Vagina (tissue), 2 donors: ENCODE data around the gene GRK1. TPM values are rescaled to one million over a fixed set of nuclear protein-coding genes. Genes with fewer than 3 reads are reported as not detected.

Experiments used
- DNase-seq, 2 donors: peaks; one replicate each; pipeline ENCODE4 v3.0.0-alpha.2; 2017; ENCODE audit errors: extremely low spot score in 2 of 2
- H3K27ac ChIP-seq: fragments of 200-600 bp; sonication (generic); one replicate; pipeline ENCODE4 v1.5.1; 2019
- H3K27me3 ChIP-seq: fragments of 200-600 bp; sonication (generic); one replicate; pipeline ENCODE4 v1.5.1; 2019
- H3K36me3 ChIP-seq, 2 donors: fragments of 200-600 bp; sonication (generic); one replicate each; pipeline ENCODE4 v1.5.1; 2017 to 2019
- H3K4me1 ChIP-seq: fragments of 200-600 bp; sonication (generic); one replicate; pipeline ENCODE4 v1.5.1; 2019
- H3K4me3 ChIP-seq, 2 donors: fragments of 200-600 bp; sonication (generic); 1 replicate in 1 of 2; 2 replicates in 1 of 2; pipeline ENCODE4 v1.5.1; 2016 to 2019
- H3K9me3 ChIP-seq: fragments of 200-600 bp; sonication (generic); one replicate; pipeline ENCODE4 v1.5.1; 2019
- POLR2A ChIP-seq, 2 donors: fragments of 450-650 bp; IDR thresholded peaks; one replicate each; pipeline ENCODE4 v1.6.1; 2017; ENCODE audit warnings: antibody characterized with exemption in 2 of 2, mild to moderate bottlenecking in 2 of 2, moderate library complexity in 2 of 2
- POLR2AphosphoS5 ChIP-seq, 2 donors: sonication (generic); formaldehyde crosslinking; IDR thresholded peaks; one replicate each; pipeline ENCODE4 v1.9.0; 2017; ENCODE audit warnings: antibody characterized with exemption in 2 of 2, mild to moderate bottlenecking in 2 of 2, low read depth in 1 of 2; ENCODE audit not compliant: insufficient read depth in 1 of 2
- intact Hi-C: fragments of 100-400 bp; cut with DNase I; formaldehyde crosslinking; loops from one replicate; pipeline ENCODE4 v1.15.1; 2023
- total RNA-seq: library from RNA; depleted of rRNA; stranded (reverse); fragments of >200 nt; gene quantifications from one replicate; pipeline ENCODE4 v1.2.3, GENCODE V29; 2016
- TF ChIP-seq, protein P1 (sequence below), 3 experiments: fragments of 450-650 bp in 2 of 3; fragments of 200-600 bp in 1 of 3; sonication (generic) in 1 of 3; IDR thresholded peaks; one replicate each; pipeline ENCODE4 v1.5.1; 2017 to 2019; ENCODE audit warnings: antibody characterized with exemption in 3 of 3, mild to moderate bottlenecking in 2 of 3, moderate library complexity in 2 of 3

The GRK1 gene
- total RNA-seq, 1 donor from 2014 or later, result not detected

- no peak overlapping the region for H3K27ac ChIP-seq
- H3K9me3 ChIP-seq, result no peaks in the 10 kb centered on the region
- intact Hi-C loops, result no loop called here
- H3K4me3 ChIP-seq, result no peak overlapping the region
- DNase-seq, result no peak
- H3K27me3 ChIP-seq, result no peaks in the 10 kb centered on the region
- peaks cover 16% of the 10 kb centered on the region for H3K4me1 ChIP-seq
- no peak for TF ChIP-seq POLR2A (IDR thresholded peaks at IDR 0.05)
- TF ChIP-seq, protein P1, sequence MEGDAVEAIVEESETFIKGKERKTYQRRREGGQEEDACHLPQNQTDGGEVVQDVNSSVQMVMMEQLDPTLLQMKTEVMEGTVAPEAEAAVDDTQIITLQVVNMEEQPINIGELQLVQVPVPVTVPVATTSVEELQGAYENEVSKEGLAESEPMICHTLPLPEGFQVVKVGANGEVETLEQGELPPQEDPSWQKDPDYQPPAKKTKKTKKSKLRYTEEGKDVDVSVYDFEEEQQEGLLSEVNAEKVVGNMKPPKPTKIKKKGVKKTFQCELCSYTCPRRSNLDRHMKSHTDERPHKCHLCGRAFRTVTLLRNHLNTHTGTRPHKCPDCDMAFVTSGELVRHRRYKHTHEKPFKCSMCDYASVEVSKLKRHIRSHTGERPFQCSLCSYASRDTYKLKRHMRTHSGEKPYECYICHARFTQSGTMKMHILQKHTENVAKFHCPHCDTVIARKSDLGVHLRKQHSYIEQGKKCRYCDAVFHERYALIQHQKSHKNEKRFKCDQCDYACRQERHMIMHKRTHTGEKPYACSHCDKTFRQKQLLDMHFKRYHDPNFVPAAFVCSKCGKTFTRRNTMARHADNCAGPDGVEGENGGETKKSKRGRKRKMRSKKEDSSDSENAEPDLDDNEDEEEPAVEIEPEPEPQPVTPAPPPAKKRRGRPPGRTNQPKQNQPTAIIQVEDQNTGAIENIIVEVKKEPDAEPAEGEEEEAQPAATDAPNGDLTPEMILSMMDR (IDR thresholded peaks at IDR 0.05), result no peak
- H3K36me3 ChIP-seq, result no peaks in the 10 kb centered on the region
Observed at GRCh38 chr13:113761136-113761535, 94.1 kb downstream of the GRK1 start.

GRCh38 chr13:113762075-113762474 is 95.1 kb downstream of the GRK1 start:
- peaks cover 16% of the 10 kb centered on the region for H3K4me1 ChIP-seq
- TF ChIP-seq POLR2AphosphoS5 (IDR thresholded peaks at IDR 0.05; ENCODE audit: insufficient read depth in 1 of 2, low read depth in 1 of 2) (no peak), POLR2A (IDR thresholded peaks at IDR 0.05) (no peak)
- TF ChIP-seq, protein P1 (IDR thresholded peaks at IDR 0.05), result no peak
- no peaks in the 10 kb centered on the region for H3K27me3 ChIP-seq
- intact Hi-C loops, result no loop called here
- no peaks in the 10 kb centered on the region for H3K9me3 ChIP-seq
- H3K4me3 ChIP-seq, result no peak overlapping the region
- no peak overlapping the region for H3K27ac ChIP-seq
- no peaks in the 10 kb centered on the region for H3K36me3 ChIP-seq
- no peak for DNase-seq

GRCh38 chr13:113762538-113762937 is 95.5 kb downstream of the GRK1 start:
- TF ChIP-seq, protein P1 (IDR thresholded peaks at IDR 0.05), result no peak
- TF ChIP-seq POLR2AphosphoS5 (IDR thresholded peaks at IDR 0.05; ENCODE audit: insufficient read depth in 1 of 2, low read depth in 1 of 2) (no peak), POLR2A (IDR thresholded peaks at IDR 0.05) (no peak)
- H3K4me3 ChIP-seq, result no peak overlapping the region
- no peaks in the 10 kb centered on the region for H3K9me3 ChIP-seq
- intact Hi-C loops, result no loop called here
- no peak overlapping the region for H3K27ac ChIP-seq
- peaks cover 16% of the 10 kb centered on the region for H3K4me1 ChIP-seq
- H3K36me3 ChIP-seq, result no peaks in the 10 kb centered on the region
- H3K27me3 ChIP-seq, result no peaks in the 10 kb centered on the region
- DNase-seq, result no peak

- H3K4me1 ChIP-seq, result peaks cover 13% of the 10 kb centered on the region
- intact Hi-C loops, result no loop called here
- no peaks in the 10 kb centered on the region for H3K9me3 ChIP-seq
- H3K36me3 ChIP-seq, result no peaks in the 10 kb centered on the region
- no peak for TF ChIP-seq POLR2A (IDR thresholded peaks at IDR 0.05)
- TF ChIP-seq POLR2AphosphoS5 (IDR thresholded peaks at IDR 0.05; ENCODE audit: insufficient read depth in 1 of 2, low read depth in 1 of 2), result no peak
- TF ChIP-seq, protein P1 (IDR thresholded peaks at IDR 0.05), result no peak
- H3K4me3 ChIP-seq, result no peak overlapping the region
- no peak for DNase-seq
- H3K27me3 ChIP-seq, result no peaks in the 10 kb centered on the region
- H3K27ac ChIP-seq, result no peak overlapping the region
Observed at GRCh38 chr13:113763254-113763653, 96.2 kb downstream of the GRK1 start.

DNA sequence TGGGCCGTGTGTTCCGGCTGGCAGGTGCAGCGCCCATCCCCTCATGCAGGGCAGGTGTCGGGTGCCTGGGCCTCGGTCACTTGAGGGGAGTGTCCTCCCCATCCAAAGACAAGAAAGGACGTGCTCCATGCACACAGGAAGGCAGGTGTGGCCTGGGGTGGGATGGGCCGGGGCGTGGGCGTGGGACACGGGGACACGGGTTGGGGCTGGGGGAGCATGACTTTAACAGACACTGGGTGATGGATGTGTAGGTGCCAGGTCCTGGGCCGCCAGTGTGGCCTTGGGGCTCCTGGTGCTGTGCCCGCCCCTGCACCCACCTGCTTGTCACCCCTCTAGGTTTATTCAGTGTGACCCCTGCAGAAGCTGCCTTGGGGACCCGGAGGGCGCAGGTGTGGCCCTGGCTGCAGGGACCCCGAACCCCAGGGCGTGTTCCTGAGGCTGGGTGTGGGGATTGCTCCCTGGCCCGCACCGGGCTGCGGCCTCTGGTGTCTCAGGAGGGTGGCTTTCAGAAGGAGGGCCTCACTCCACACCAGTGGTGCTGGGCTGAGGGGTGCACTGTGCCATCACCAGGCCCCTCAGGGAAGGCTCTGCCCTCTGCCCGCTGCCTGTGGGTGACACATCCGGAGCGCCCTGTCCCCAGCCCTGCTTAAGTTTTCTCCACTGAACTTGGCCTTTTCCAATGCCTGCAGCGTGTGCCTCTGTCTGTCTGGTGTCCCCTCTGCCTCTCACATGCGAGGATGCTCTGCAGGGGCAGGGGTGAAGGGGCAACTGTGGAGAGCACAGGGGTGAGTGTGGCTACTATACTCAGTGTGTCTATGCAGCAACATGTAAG is 97.2 kb downstream of the GRK1 start:
- Histone ChIP-seq H3K27me3 (no peaks in the 10 kb centered on the region), H3K27ac (no peak overlapping the region), H3K36me3 (peaks cover 0 to 5% of the 10 kb centered on the region in 2 donors), H3K9me3 (no peaks in the 10 kb centered on the region), H3K4me1 (peaks cover 8% of the 10 kb centered on the region), H3K4me3 (no peak overlapping the region)
- no peak for DNase-seq
- intact Hi-C loops, result no loop called here
- no peak for TF ChIP-seq POLR2AphosphoS5 (IDR thresholded peaks at IDR 0.05; ENCODE audit: insufficient read depth in 1 of 2, low read depth in 1 of 2)
- TF ChIP-seq, protein P1 (IDR thresholded peaks at IDR 0.05), result no peak
- no peak for TF ChIP-seq POLR2A (IDR thresholded peaks at IDR 0.05)
